Right lobe of liver (tissue), 6 donors: ENCODE results near the gene SPACA4. TPM values are rescaled to one million over a fixed set of nuclear protein-coding genes. Genes with fewer than 3 reads are reported as not detected.

Experiments used
- ATAC-seq, 4 donors: fragments of 200-7000 bp; cut with Tn5 transposase; one replicate each; pipeline ENCODE4 v1.9.1; 2020; ENCODE audit warnings: mild to moderate bottlenecking in 4 of 4, moderate library complexity in 4 of 4
- DNase-seq, 3 donors: peaks; one replicate each; pipeline ENCODE4 v3.0.0-alpha.2; 2020
- H3K27ac ChIP-seq, 3 donors: fragments of 200-600 bp; one replicate each; pipeline ENCODE4 v1.8.0; 2022
- H3K27me3 ChIP-seq, 2 donors: fragments of 200-600 bp; one replicate each; pipeline ENCODE4 v1.8.0; 2022
- H3K36me3 ChIP-seq, 4 donors: fragments of 200-600 bp; sonication (generic) in 1 of 4; one replicate each; pipeline versions ENCODE4 v1.5.1 to v1.8.0; 2017 to 2022; ENCODE audit warnings: control low read depth in 1 of 4
- H3K4me1 ChIP-seq, 4 donors: fragments of 200-600 bp; sonication (generic) in 1 of 4; one replicate each; pipeline versions ENCODE4 v1.5.1 to v1.8.0; 2017 to 2022; ENCODE audit warnings: control low read depth in 1 of 4
- H3K4me3 ChIP-seq, 3 donors: fragments of 200-600 bp; one replicate each; pipeline ENCODE4 v1.8.0; 2022
- H3K9me3 ChIP-seq, 4 donors: fragments of 200-600 bp; sonication (generic) in 1 of 4; one replicate each; pipeline versions ENCODE4 v1.5.1 to v1.8.0; 2017 to 2022; ENCODE audit warnings: control low read depth in 1 of 4
- CTCF ChIP-seq, 4 donors: fragments of 200-600 bp in 3 of 4; fragments of 450-650 bp in 1 of 4; IDR thresholded peaks; one replicate each; pipeline versions ENCODE4 v1.5.1 to v1.8.0; 2016 to 2022; ENCODE audit warnings: antibody characterized with exemption in 4 of 4, mild to moderate bottlenecking in 2 of 4
- POLR2A ChIP-seq: fragments of 450-650 bp; IDR thresholded peaks from one replicate; pipeline ENCODE4 v1.6.1; 2017; ENCODE audit warnings: antibody characterized with exemption, mild to moderate bottlenecking
- WGBS: methylation state at CpG from one replicate; pipeline ENCODE4 v1.1.6; 2018; ENCODE audit warnings: low coverage, low lambda C conversion rate; ENCODE audit not compliant: insufficient coverage; ENCODE audit errors: missing lambda C conversion rate; 5-methylcytosine and 5-hydroxymethylcytosine counted together
- intact Hi-C, 2 donors: fragments of 100-400 bp; cut with DNase I; formaldehyde crosslinking; loops; one replicate each; pipeline versions ENCODE4 v1.11.2 to v1.14.1; 2022
- total RNA-seq, 6 experiments: library from RNA; depleted of rRNA in 2 of 6; stranded (reverse); fragments of >200 nt in 2 of 6; fragmentation: NEBNext Ultra II Directional in 3 of 6; extraction: Animal tissue kit (Norgen Biotek cat#: 25700) in 3 of 6; gene quantifications; one replicate each; pipeline versions ENCODE4 v1.1.0 to v1.2.4, GENCODE V29; 2016 to 2023
- donor health status: DM: no; HTN: yes; CAD: no.
- donor health status: DM: no; HTN: no; CAD: no.
- donor health status: DM: no; HTN: no; CAD: no.
- donor health status: DM: no; HTN: yes; CAD: no.
- donor health status: DM: no; HTN: yes; CAD: no.

Gene SPACA4
- total RNA-seq, 6 experiments from 2014 or later = not detected

- intact Hi-C loops = loop anchor here in 1 of 2 donors (10.0 kb wide), 1 partner anchor 100 kb away; no protein-coding TSS in a partner anchor
- Histone ChIP-seq H3K4me1 (no peaks in the 10 kb centered on the region), H3K27me3 (no peaks in the 10 kb centered on the region), H3K36me3 (no peaks in the 10 kb centered on the region), H3K4me3 (no peak overlapping the region), H3K27ac (no peak overlapping the region), H3K9me3 (no peaks in the 10 kb centered on the region)
- WGBS = 77% methylated on average over 5 of the region's 9 CpGs
- DNase-seq (no peak), ATAC-seq (no peak)
- no peak for TF ChIP-seq POLR2A
- TF ChIP-seq CTCF (IDR thresholded peaks at IDR 0.05) = no peak
Observed at GRCh38 chr19:48595171-48595570, 11.4 kb upstream of the SPACA4 start.

- TF ChIP-seq POLR2A (no peak), CTCF (IDR thresholded peaks at IDR 0.05) (no peak)
- Histone ChIP-seq H3K9me3 (no peaks in the 10 kb centered on the region), H3K27me3 (no peaks in the 10 kb centered on the region), H3K36me3 (no peaks in the 10 kb centered on the region), H3K4me3 (no peak overlapping the region), H3K27ac (no peak overlapping the region), H3K4me1 (no peaks in the 10 kb centered on the region)
- ATAC-seq (no peak), DNase-seq (no peak)
- intact Hi-C loops = loop anchor here in 1 of 2 donors (10.0 kb wide), 1 partner anchor 101 kb away; no protein-coding TSS in a partner anchor
- 70% methylated on average over 4 of the region's 6 CpGs for WGBS
Observed at GRCh38 chr19:48595833-48596232, 10.7 kb upstream of the SPACA4 start.

GRCh38 chr19:48596237-48596636 lies 10.3 kb upstream of the SPACA4 start:
- 49% methylated on average over 2 of the region's 4 CpGs for WGBS
- no peak for TF ChIP-seq CTCF (IDR thresholded peaks at IDR 0.05)
- TF ChIP-seq POLR2A = no peak
- no peaks in the 10 kb centered on the region for H3K4me1 ChIP-seq
- H3K27ac ChIP-seq = no peak overlapping the region
- H3K27me3 ChIP-seq = no peaks in the 10 kb centered on the region
- no peaks in the 10 kb centered on the region for H3K9me3 ChIP-seq
- intact Hi-C loops = loop anchor here in 1 of 2 donors (10.0 kb wide), 1 partner anchor 101 kb away; no protein-coding TSS in a partner anchor
- no peaks in the 10 kb centered on the region for H3K36me3 ChIP-seq
- ATAC-seq = no peak
- no peak for DNase-seq
- H3K4me3 ChIP-seq = no peak overlapping the region

- ATAC-seq (no peak), DNase-seq (no peak)
- no peak overlapping the region for H3K27ac ChIP-seq
- no peaks in the 10 kb centered on the region for H3K4me1 ChIP-seq
- no peaks in the 10 kb centered on the region for H3K9me3 ChIP-seq
- intact Hi-C loops = loop anchor here in 1 of 2 donors (10.0 kb wide), 1 partner anchor 102 kb away; no protein-coding TSS in a partner anchor
- WGBS = 65% methylated on average over 18 of the region's 39 CpGs
- no peak for TF ChIP-seq POLR2A
- TF ChIP-seq CTCF (IDR thresholded peaks at IDR 0.05) = no peak
- H3K27me3 ChIP-seq = no peaks in the 10 kb centered on the region
- no peaks in the 10 kb centered on the region for H3K36me3 ChIP-seq
- no peak overlapping the region for H3K4me3 ChIP-seq
Observed at GRCh38 chr19:48596679-48597465, 9.7 kb upstream of the SPACA4 start.
